Fibroblast of lung (primary cell): ENCODE results near the gene TLX1.

Source experiments
- EZH2 ChIP-seq: IDR thresholded peaks from 2 replicates; pipeline ENCODE4 v1.5.1; 2012; ENCODE audit warnings: low read length, control low read depth, mild to moderate bottlenecking; ENCODE audit errors: missing control alignments
- TF ChIP-seq, protein P1 (sequence below), 2 donors: IDR thresholded peaks in 1 of 2; conservative IDR thresholded peaks in 1 of 2; 1 replicate in 1 of 2; 2 replicates in 1 of 2; pipeline ENCODE4 v1.5.1; 2011 to 2012; ENCODE audit warnings: low read length in 2 of 2, control low read depth in 1 of 2, inconsistent platforms in 1 of 2, low read depth in 1 of 2, mild to moderate bottlenecking in 1 of 2

DNA sequence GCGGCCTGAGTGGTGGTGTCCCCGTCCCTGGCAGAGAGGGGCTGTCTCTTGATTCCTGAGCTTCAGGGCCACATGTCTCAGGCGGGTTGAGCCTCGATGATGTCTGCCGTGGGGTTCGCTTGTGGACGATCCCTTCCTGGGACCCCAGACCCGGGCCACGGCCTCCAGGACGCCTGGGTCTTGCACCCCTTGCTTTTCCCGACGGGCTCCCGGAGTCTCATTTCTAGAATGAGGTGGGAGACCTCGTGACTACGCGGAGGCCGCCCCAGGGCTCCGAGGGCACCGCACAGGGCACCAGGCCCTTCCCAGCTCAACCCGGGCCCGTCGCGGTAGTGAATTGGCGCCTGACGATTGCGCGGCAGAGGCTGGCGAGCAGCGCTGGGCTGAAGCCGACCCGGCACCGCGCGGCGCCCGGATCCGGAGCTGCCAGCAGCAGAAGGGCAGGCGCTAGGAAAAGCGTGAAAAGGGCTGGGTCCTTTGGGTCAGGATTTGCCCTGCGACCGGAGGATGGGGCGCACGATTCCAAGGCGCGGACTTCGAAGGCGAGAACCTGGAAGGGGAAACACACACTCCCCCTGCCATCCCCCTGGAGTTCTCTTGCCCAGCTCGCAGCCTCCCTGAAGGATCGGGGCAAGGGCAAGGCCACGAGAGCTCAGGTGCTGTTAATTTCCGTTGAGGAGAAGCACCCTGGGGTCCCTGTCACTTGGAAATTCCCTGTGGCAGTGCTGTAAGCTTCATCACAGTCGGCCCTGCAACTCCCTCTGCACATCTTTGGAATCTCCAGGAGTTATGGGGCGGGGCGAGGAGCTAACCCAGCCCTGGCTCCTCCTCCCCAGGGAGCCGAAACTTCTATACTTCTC is 15.5 kb downstream of the TLX1 start:
- TF ChIP-seq, protein P1, sequence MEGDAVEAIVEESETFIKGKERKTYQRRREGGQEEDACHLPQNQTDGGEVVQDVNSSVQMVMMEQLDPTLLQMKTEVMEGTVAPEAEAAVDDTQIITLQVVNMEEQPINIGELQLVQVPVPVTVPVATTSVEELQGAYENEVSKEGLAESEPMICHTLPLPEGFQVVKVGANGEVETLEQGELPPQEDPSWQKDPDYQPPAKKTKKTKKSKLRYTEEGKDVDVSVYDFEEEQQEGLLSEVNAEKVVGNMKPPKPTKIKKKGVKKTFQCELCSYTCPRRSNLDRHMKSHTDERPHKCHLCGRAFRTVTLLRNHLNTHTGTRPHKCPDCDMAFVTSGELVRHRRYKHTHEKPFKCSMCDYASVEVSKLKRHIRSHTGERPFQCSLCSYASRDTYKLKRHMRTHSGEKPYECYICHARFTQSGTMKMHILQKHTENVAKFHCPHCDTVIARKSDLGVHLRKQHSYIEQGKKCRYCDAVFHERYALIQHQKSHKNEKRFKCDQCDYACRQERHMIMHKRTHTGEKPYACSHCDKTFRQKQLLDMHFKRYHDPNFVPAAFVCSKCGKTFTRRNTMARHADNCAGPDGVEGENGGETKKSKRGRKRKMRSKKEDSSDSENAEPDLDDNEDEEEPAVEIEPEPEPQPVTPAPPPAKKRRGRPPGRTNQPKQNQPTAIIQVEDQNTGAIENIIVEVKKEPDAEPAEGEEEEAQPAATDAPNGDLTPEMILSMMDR (conservative IDR thresholded peaks at IDR 0.05 in 1 of 2, IDR thresholded peaks at IDR 0.05 in 1 of 2; ENCODE audit: low read depth in 1 of 2, low read length in 2 of 2) = no peak
- TF ChIP-seq EZH2 = peak; percentile 90
